ENCODE results near the gene PA2G4. TPM values are rescaled to one million over a fixed set of nuclear protein-coding genes. Genes with fewer than 3 reads are reported as not detected.
"Not testable (repeated sequence)": the region's sequence is repeated elsewhere in the genome, so short reads cannot be mapped to it uniquely, and the experiment has no call there.

Gene PA2G4
- 100 to 1,000 TPM in 1 of 3 donors, 10 to 100 TPM in 2; 75.9 to 138 (median 83.2) TPM for polyA plus RNA-seq

- 0 to 1% (median 1%) methylated on average over 58 to 60 of the region's 60 CpGs for WGBS, 3 donors
- H3K27ac ChIP-seq (ENCODE audit: low read depth, low read length) = peak within 1 kb of the TSS; percentile 85
These were observed at the start of gene PA2G4 for GRCh38 chr12:56104109-56104814. Gene PA2G4, plus strand, starts transcription at chr12:56104559. Its CDS starts 179 bp downstream, at chr12:56104738.

DNA sequence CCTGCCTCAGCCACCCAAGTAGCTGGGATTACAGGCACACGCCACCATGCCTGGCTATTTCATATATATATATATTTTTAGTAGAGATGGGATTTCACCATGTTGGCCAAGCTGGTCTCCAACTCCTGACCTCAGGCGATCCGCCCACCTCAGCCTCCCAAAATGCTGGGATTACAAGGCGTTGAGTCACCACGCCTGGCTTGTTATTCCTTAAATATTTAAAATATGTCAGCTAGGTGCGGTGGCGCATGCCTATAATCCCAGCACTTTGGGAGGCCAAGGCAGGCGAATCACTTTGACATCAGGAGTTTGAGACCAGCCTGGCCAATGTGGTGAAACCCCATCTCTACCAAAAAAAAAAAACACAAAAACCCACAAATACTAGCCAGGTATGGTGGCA lies 44.4 kb upstream of the PA2G4 start:
- H3K27ac ChIP-seq (ENCODE audit: low read depth, low read length) = not testable (repeated sequence)
- WGBS, 3 donors = 92 to 94% (median 93%) methylated on average over 8 of the region's 8 CpGs

DNA sequence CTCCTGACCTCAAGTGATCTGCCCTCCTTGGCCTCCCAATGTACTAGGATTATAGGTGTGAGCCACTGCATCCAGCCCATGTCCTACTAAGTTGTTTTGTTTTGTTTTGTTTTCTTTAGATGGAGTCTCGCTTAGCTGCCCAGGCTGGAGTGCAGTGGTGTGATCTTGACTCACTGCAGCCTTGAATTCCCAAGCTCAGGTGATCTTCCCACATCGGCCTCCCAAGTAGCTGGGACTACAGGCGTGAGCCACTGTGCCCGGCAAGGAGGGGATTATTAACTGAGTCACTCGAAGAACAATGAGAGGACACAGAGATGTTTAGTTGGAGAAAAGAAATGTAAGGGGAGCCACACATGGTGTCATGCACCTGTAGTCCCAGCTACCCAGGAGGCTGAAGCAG lies 42.4 kb upstream of the PA2G4 start:
- H3K27ac ChIP-seq (ENCODE audit: low read depth, low read length) = no peak overlapping the region
- WGBS, 3 donors = 71 to 76% (median 74%) methylated on average over 5 of the region's 5 CpGs

- H3K27ac ChIP-seq (ENCODE audit: low read depth, low read length) = no peak overlapping the region
These were observed 41.4 kb upstream of the PA2G4 start for GRCh38 chr12:56062996-56063395.

- no peak overlapping the region for H3K27ac ChIP-seq (ENCODE audit: low read depth, low read length)
- 74 to 91% (median 76%) methylated on average over 4 of the region's 4 CpGs for WGBS, 3 donors
These were observed 32.7 kb upstream of the PA2G4 start for GRCh38 chr12:56071648-56072047.

GRCh38 chr12:56074396-56074795 lies 30.0 kb upstream of the PA2G4 start:
- H3K27ac ChIP-seq (ENCODE audit: low read depth, low read length) = no peak overlapping the region
- 84 to 94% (median 88%) methylated on average over 5 of the region's 5 CpGs for WGBS, 3 donors

GRCh38 chr12:56077966-56078365 lies 26.4 kb upstream of the PA2G4 start:
- 90 to 95% (median 94%) methylated on average over 9 of the region's 9 CpGs for WGBS, 3 donors
- H3K27ac ChIP-seq (ENCODE audit: low read depth, low read length) = not testable (repeated sequence)

DNA sequence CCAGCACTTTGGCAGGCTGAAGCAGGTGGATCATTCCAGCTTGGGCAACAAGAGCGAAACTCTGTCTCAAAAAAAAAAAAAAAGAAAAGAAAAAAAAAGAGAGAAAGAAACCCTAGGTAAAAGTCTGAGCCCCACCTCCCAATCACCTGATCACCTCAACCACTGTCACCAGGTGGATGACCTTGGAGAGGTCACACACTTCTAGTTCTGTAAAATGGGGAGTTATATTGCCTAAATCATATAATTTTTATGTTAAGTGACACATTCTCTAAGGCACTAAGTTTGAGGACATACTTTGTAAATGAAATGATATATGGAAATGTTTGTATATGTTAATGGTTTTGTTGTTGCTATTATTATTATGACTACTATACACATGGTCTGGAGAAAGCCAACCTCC lies 25.9 kb upstream of the PA2G4 start:
- no peak overlapping the region for H3K27ac ChIP-seq (ENCODE audit: low read depth, low read length)
- WGBS, 3 donors = 93 to 100% (median 100%) methylated on average over 1 of the region's 1 CpG

DNA sequence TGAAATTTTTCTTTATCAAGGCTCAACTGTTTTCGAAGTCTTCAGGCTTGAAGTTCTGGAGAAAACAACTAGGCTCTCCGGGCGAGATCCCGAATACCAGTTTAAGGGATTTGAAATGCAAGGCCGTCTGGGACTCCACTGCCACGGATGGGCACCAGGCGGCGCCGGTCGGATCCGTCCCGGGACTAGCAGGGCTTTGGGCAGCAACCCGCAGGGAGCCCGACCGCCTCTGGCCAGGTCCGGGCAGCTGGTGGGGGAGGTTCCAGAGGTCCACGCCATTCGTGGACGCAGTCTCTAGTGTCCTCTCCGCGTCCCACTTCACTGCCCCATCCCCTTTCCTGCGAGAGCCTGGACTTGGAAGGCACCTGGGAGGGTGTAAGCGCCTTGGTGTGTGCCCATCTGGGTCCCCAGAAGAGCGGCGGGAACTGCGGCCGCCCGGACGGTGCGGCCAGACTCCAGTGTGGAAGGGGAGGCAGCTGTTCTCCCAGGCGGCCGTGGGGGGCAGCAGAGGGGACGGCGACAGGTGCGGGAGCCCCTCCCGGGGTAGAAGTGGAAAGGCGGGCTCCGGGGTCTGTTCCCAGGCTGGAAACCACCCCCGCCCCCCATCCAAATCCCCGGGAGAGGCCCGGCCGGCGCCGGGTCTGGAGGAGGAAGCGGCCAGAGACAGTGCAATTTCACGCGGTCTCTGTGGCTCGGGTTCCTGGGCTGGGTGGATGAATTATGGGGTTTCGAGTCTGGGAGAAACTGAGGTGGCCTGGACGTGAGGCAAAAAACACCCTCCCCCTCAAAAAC lies 25.2 kb upstream of the PA2G4 start:
- no peak overlapping the region for H3K27ac ChIP-seq (ENCODE audit: low read depth, low read length)
- 2 to 3% (median 3%) methylated on average over 50 of the region's 50 CpGs for WGBS, 3 donors

GRCh38 chr12:56079723-56080555 lies 24.4 kb upstream of the PA2G4 start, which contains the start of gene ERBB3:
Gene ERBB3, plus strand, starts transcription at chr12:56080165. Its CDS starts 136 bp downstream, at chr12:56080301.
- WGBS, 3 donors = 1 to 2% (median 1%) methylated on average over 50 to 59 of the region's 59 CpGs
- H3K27ac ChIP-seq (ENCODE audit: low read depth, low read length) = no peak within 1 kb of the TSS

GRCh38 chr12:56080556-56081138 lies 23.7 kb upstream of the PA2G4 start:
- no peak overlapping the region for H3K27ac ChIP-seq (ENCODE audit: low read depth, low read length)

GRCh38 chr12:56081393-56082347 lies 22.7 kb upstream of the PA2G4 start:
- WGBS, 3 donors = 26 to 70% (median 68%) methylated on average over 6 of the region's 6 CpGs
- no peak overlapping the region for H3K27ac ChIP-seq (ENCODE audit: low read depth, low read length)

More at GRCh38 chr12:56080556-56081138, 23.7 kb upstream of the PA2G4 start:
- 11 to 32% (median 29%) methylated on average over 20 of the region's 20 CpGs for WGBS, 3 donors

GRCh38 chr12:56082382-56082781 lies 22.0 kb upstream of the PA2G4 start:
- H3K27ac ChIP-seq (ENCODE audit: low read depth, low read length) = no peak overlapping the region
- 36 to 85% (median 77%) methylated on average over 2 of the region's 2 CpGs for WGBS, 3 donors

GRCh38 chr12:56082967-56083366 lies 21.4 kb upstream of the PA2G4 start:
- 38 to 64% (median 40%) methylated on average over 3 of the region's 3 CpGs for WGBS, 3 donors
- H3K27ac ChIP-seq (ENCODE audit: low read depth, low read length) = no peak overlapping the region

GRCh38 chr12:56084958-56085543 lies 19.3 kb upstream of the PA2G4 start:
- 73 to 89% (median 87%) methylated on average over 15 of the region's 15 CpGs for WGBS, 3 donors
- no peak overlapping the region for H3K27ac ChIP-seq (ENCODE audit: low read depth, low read length)

DNA sequence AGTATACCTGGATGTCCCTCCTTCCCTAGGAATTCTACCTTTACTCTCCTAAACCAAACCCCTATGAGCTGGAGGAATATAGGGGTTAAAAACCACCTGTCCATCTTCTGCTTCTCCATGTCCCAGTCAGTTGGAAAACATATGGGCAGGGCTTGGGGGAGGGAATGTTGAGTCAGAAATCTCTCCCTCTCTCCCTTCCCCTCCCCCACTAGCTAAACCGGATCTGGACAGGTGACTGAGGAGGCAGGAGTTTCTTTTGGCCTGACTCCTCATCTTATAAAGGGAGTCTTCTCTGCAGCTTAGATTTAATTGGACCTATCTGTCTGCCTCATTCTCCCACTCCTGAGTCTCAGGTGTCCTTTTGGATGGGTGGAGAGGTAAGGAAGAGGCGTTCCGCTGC lies 18.3 kb upstream of the PA2G4 start:
- WGBS, 3 donors = 75 to 90% (median 83%) methylated on average over 3 of the region's 3 CpGs
- H3K27ac ChIP-seq (ENCODE audit: low read depth, low read length) = no peak overlapping the region

DNA sequence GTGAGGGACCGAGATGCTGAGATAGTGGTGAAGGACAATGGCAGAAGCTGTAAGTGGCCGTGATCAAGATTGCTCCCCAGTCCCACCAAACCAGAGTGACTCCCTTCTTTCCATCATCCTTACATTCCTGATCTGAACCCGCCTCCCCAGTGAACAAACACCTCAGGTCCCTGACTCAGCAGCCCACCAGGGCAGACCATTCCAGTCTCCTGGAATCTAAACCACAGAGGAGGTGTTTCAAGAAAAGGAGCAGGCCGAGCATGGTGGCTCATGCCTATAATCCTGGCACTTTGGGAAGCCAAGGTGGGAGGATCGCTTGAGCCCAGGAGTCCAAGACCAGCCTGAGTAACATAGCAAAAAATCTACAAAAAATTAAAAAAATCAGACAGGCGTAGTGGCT lies 17.8 kb upstream of the PA2G4 start:
- H3K27ac ChIP-seq (ENCODE audit: low read depth, low read length) = no peak overlapping the region
- 70 to 84% (median 83%) methylated on average over 6 of the region's 6 CpGs for WGBS, 3 donors

Data from adipose tissue (tissue), 3 donors.